Activated CD4-positive, alpha-beta T cell treated with anti-CD3 and anti-CD28 coated beads, Interleukin-2, amount 50 U/mL, for 4 hours (primary cell): Measurements from ENCODE around the gene RUFY1.
"Not testable (repeated sequence)": the region's sequence is repeated elsewhere in the genome, so short reads cannot be mapped to it uniquely, and the experiment has no call there.

ENCODE experiments used
- DNase-seq, 2 experiments: peaks; one replicate each; pipeline ENCODE4 v3.0.0-alpha.2; 2020

The RUFY1 gene

DNA sequence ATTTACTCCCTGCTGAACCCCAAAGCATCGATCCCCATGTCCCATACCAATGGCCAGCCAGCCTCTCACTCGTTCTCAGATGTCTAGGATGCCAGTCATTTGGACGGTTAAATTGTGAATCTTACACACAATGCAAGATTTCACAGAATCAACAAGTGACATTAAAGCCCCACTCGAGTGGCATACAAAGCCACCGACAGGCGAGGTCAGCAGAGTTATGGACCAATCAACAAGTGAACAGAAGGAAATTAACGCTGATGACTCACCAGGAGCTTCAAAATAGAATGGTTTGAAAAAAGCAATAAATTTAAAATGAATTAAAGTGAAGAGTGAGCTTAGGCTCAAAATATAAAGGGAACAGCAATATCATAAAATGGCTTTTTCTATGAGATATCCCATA lies 8.2 kb upstream of the RUFY1 start:
- DNase-seq, result no peak

DNA sequence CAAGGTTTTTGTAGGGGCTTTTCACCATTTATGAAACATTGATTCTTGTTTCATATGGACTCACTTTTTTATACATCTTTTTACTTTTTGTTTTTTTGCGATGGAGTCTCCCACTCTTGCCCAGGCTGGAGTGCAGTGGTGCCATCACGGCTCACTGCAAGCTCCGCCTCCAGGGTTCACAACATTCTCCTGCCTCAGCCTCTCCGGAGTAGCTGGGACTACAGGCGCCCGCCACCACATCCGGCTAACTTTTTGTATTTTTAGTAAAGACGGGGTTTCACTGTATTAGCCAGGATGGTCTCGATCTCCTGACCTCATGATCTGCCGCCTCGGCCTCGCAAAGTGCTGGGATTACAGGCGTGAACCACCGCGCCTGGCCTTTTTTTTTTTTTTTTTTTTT lies 7.1 kb upstream of the RUFY1 start:
- not testable (repeated sequence) for DNase-seq

DNA sequence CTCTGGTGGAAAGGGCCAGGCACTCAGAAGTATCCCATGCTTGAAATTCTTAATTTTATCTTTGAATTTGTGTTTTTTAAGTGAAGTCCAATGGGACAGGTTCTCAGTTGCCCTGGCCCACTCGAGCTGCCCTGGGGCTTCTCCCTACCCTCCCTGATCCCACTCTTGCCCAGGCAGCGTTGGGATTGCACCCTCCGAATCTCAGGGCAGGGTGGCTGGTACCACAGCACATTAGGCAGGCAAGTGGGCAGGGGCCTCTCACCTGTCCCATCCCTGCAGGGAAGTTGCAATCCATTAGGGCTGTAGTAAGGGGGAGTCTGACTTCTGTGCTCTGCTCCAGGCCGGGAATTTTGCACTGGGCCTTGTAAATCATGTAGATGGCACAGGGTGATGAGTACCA lies 2.7 kb downstream of the RUFY1 start:
- DNase-seq, result no peak

DNA sequence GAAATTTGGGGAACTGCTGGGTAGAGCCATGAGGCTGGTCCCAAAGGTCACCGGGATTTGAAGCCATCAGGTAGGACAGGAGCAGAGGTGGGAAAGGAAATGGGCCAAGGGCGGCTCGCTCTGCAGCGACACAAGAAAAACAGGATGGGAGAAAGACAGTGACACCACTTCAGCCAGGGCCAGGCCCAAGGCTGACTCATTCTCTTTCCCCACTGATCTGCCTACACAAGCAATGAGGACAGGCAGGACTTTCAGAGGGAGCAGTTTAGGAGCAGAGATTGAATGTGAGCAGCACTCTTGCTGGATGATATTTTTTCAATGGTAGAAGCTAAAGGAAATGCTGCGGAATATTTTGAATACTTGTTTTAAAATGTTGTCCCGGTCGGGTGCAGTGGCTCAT lies 3.5 kb downstream of the RUFY1 start:
- no peak for DNase-seq

DNA sequence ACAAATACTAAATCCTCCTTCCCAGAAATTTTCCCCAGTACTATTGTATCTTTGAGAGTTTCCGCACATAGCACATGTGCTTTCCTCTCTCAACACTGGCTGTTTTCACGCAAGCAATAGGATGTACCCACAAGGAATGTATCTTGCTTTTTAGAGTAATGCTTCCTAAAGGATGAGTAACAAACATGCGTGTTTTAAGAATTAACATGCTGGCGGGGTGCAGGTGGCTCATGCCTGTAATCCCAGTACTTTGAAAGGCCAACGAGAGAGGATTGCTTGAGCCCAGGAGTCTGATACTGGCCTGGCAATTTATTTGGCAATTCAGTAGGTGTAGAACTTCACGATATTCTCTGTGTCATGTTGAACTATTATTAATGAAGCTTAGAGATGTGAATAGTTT lies 4.6 kb downstream of the RUFY1 start:
- no peak for DNase-seq

DNA sequence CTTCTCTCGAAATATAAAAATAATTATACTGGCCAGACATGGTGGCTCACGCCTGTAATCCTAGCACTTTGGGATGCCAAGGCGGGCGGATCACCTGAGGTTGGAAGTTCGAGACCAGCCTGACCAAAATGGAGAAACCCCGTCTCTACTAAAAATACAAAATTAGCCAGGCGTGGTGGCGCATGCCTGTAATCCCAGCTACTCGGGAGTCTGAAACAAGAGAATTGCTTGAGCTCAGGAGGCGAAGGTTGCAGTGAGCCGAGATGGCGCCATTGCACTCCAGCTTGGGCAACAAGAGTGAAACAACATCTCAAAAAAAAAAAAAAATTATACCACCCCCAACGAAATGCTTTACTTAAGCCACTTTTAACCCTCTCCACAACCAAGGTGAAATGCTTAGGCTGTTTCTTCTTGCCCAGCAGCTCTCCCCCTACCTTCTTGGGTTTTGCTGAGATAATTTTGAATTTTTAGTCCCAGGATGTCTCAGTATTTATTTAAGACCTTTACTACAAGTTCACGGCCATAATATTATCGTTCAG lies 8.0 kb downstream of the RUFY1 start:
- not testable (repeated sequence) for DNase-seq

DNA sequence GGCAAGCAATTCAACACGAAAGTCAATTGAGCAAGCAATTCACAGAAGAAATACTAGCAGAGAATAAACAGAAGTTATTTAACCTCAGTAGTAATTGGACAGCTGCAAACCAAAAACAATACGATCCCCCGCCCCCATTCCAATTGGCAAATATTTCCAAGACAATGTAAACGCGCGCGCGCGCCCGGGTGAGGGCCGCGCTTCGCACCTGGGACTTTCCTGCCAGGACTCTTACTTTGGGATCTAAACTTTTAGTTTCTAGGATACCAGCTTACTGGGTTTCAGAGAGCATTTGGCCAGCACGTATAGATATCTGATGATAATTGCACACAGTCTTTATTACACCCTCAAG lies 8.6 kb downstream of the RUFY1 start:
- no peak for DNase-seq

DNA sequence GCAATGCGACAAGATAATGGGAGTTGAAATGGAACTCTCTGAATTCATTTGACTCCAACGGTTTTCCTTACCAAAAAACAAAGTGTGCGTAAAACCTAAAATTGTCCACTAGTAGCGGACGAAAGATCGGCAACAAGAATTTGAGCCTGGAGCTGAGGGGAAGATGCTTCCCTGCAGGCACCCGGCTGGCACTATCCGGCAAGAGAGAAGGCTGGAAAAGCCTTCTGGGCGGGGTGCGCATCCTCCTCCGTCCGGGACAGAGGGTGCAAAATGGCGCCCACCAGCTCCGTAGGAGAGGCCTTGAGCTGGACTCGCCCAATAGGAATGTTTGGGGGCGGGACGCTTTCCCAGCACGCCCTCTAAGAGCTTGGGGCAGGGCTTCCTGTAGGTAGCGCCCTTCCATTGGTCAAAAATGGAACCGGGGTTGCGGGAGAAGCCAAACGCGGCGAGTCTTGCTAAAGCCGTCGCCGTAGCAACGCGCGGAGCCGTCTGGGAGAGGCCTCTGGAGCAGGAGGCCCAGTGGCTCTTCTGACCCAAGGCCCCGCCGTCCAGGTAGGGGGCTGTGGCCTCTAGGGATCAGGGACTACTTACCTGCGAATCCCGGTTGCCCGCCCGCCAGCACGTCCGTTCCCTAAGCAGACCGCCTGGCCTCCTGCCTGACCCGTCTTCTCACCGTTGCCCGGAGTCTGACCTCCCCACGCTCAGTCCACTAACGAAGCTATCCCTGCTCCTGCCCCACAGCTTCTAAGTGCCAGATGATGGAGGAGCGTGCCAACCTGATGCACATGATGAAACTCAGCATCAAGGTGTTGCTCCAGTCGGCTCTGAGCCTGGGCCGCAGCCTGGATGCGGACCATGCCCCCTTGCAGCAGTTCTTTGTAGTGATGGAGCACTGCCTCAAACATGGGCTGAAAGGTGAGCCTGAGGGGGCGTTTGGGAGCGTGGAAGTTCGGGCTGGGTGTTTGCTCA lies 9.2 kb downstream of the RUFY1 start:
- DNase-seq, result peak; percentile 79 to 82

DNA sequence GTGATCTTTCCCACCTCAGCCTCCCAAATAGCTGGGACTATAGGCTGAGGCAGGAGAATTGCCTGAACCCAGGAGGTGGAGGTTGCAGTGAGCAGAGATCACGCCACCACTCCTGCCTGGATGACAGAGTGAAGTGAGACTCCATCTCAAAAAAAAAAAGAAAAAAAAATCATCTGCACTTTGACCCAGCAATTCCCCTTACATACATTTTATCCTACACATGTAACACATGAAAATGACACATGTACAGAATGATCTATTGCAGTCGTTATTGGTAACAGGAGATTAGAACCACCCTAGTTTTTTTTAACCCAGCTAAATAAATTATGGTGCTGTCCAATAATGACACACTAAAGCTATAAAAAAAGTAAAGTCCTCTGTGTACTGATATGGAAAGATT lies 14.2 kb downstream of the RUFY1 start:
- no peak for DNase-seq

DNA sequence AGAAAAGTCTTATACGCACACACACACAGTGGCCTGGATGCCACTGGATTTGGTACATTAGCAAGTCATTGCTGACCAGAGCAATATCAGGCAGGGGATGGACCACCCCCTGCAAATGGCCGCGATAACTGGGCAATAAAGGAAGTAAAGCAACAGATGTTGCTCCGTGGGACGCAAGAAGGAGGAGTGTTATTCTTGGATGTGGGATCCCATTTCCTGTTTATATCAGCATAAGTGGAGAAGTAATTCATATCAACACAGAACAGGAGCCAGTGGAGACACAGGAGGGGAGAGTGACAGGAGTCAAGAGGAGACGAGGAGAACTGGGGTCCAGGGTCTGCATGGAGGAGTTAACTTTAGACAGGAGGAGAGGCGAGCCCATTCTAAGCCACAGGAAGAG lies 18.4 kb downstream of the RUFY1 start:
- no peak for DNase-seq

DNA sequence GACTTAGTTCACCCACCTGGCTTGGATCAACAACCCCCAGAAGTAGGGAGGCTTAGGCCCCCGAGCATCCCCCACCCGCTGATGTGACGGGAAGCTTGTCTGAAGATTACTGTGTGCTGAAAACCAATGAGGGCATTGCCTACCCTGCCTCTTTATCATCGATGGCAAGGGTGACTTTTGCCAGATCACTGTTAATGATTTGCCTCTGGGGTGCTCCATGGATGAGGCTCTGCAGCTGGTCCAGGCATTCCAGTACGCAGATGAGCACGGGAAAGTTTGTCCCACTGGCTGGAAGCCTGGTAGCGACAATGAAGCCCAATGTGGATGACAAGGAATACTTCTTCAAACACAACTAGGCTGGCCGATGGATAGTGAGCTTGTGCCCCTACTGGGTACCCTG lies 22.0 kb downstream of the RUFY1 start:
- no peak for DNase-seq

DNA sequence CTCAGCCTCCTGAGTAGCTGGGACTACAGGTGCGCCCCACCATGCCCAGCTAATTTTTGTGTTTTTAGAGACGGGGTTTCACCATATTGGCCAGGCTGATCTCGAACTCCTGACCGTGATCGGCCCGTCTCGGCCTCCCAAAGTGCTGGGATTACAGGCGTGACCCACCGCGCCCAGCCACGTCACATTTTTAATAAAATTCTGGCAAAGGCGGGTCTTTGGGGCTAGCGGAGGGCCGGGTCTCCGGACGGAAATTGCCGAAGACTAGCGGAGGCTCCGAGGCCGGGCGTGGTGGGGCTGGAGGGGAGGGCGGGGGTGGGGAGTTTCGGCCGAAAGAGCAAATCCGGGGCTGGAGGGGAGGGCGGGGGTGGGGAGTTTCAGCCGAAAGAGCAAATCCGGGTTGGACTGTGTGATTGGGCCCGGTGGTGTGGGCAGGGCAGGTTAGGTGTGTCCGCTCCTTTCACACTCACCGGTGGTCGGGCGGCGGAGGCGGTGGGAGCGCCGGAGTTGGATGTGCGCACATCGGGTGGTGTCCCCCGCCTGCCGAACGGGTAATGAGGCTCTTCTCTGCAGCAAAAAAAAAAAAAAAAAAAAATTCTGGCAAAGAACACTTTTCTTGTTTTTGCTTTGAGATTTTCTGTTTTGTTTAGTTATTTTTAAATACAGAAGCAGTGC lies 27.1 kb downstream of the RUFY1 start:
- no peak for DNase-seq

DNA sequence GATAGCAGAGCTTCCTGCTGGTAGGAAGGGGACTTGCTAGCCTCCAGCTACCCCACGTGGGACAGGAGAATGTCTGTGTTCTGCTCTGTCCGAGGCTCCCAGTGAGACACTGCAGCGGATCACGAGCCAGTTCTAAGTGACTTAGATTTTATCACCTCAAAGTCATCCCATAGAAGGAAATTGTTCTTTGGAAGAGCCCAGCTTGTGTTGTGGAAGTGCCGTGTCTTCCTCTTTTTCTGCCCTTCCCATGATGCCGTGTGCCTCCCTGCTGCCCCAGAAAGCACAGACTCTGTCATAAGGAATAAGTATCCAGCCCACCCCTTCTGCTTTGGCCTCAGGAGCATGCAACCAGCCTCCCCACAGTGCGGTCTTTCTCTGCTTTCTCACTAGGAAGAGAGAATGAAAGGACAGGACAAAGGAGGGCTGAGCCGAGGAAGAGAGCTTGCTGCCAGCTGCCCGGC lies 35.6 kb downstream of the RUFY1 start:
- no peak for DNase-seq

DNA sequence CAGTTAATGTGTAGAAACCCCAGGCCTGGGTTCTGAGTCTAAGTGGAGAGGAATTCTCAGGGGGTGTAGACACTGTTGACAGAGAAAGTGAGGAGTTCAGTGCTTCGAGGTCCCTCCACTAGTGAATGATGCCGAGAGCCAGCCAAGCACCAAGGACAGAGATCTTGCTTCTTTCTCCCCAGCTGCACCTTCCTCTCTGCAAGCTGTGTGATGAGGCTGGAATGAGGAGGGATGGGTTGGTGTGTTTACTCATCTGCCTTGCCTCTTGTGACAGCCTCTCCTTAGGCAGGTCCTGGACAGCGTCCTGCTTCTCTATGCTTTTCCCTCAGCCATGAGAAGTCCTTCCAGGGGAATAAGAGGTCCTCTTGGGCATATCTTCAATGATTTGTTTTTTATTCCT lies 37.8 kb downstream of the RUFY1 start:
- DNase-seq, result no peak

DNA sequence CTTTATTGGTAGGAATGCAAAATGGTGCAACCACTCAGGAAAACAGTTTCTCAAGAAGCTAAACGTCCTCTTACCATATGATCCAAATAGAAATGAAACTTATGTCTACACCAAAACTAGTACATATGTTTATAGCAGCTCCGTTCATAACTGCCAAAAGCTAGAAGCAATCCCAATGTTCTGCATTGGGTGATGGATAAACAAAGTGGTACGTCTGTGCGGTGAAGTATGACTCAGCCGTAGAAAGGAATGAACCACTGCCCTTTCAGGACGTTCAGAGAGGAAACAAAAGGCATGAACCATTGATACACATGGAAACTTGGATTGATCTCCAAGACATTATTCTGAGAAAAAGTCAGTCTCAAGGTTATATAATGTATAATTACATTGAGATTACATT lies 45.6 kb downstream of the RUFY1 start:
- DNase-seq, result no peak

DNA sequence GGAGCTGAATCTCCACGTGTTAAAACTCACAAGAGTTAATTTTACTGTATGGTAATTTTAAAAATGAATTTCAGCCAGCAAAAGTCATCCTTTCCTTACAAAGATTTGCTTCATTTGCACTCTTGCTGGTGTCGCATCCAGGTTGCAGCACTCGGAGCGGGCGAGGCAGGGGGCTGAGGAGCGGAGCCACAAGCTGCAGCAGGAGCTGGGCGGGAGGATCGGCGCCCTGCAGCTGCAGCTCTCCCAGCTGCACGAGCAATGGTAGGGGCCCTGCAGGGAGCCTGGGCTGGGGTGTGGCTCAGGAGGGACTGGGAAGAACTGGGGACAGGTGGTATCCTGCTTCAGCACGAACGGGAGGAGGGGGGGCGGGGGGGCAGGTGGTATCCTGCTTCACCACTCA lies 46.1 kb downstream of the RUFY1 start:
- no peak for DNase-seq

DNA sequence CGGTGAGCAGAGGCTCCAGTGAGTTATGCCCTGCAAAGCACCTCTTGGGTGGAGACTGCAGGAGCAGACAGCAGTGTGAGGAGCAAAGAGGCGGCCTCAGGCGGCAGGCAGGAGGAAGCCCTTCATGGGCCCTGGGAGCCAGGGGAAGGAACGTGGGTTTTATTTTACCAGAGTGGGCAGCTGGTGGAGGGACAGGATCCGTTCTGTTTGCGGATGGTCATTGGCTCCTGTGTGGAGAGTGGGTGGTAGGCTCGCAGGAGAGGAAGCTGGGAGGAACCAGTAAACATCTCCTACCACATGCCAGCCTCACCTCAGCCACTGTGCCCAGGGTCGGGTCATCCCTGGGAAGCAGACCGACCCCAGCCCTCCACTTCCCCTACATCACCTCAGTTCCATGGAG lies 48.7 kb downstream of the RUFY1 start:
- no peak for DNase-seq

DNA sequence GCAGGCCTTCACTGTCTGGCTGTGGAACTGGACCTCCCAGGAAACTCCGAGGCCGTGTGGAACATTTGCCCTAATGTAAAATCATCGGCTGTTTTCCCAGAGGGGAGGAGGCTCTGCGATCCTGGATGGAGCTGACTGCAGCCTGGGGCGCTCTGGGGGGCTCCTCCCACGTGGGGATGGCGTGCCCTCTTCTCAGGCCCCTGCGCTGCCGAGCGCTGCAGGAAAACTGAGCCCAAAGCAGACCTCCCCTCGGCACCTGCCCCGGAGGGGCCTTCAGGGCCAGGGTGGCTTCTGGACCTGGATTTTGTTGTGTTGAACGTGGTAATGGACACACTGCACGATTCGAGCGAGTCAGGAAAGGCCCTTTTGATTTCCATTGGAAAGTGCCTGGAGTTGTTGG lies 49.2 kb downstream of the RUFY1 start:
- DNase-seq, result no peak

DNA sequence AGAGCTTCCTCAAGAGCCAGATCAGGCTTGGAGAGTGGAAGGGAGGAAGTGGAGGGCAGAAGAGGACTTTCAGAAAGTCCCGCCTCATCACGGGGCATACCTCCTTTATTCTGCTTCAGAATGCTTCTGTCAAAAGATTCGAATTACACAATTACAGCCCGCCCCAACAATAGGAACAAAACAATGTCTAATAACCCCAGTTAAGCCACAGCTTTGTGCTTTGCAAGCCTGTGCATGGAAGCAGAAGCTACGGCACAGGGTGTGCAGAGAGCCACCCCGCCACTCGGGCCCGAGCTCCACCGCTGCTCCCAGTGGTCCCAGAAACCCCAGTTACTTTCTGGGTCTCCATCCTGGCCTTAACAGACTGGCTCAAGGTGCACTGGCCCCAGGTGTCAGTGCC lies 49.6 kb downstream of the RUFY1 start:
- DNase-seq, result no peak

DNA sequence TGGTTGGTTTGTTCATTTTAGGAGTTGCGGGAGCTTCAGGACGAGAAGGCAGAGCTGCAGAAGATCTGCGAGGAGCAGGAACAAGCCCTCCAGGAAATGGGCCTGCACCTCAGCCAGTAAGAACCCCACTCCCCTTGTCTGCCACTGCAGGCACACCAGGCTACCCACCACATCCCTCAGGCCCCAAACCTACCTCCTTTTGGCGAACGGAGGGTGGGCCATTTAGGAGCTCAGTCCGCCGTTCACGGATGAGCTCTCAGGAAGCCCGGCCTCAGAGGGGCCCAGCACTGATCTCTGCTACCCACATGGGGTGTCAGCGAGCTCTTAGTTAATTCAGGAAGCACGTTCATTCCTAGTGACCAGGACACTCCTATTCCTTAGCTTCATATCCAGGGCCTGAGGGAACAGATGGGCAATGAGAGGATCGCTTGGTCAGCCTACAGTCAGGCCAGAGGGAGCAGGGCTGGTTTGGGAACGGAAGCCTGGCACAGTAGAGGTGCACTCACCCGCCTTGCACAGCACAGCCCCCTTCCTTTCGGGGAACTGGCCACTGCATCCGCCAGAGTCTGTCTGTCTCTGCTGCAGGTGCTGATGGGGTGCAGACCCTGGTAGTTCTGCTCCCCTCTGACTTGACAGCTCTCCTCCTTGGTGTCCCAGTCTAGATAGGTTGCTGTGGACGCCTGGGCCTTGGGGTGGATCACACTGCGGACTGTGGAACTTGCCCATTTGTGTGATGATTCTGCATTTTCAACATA lies 51.7 kb downstream of the RUFY1 start:
- no peak for DNase-seq

DNA sequence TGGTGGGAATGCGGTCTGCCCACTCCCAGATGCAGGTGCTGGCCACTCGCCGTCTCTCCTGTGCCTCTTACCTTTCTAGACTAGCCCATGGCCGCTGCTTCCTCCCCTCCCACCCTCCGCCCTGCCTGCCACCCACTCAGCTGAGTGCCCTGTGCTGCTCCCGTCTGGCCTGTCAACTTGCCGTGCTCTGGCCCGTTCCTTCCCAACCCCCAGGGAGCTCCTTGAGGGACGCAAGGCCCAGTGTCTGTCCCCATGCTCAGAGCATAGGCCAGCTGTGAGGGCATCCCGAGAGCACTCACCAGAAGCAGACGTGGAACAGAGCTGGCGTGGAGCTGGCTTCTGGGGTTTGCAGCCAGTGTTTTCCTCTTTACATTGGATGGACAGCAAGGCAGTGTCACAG lies 53.0 kb downstream of the RUFY1 start:
- DNase-seq, result no peak

DNA sequence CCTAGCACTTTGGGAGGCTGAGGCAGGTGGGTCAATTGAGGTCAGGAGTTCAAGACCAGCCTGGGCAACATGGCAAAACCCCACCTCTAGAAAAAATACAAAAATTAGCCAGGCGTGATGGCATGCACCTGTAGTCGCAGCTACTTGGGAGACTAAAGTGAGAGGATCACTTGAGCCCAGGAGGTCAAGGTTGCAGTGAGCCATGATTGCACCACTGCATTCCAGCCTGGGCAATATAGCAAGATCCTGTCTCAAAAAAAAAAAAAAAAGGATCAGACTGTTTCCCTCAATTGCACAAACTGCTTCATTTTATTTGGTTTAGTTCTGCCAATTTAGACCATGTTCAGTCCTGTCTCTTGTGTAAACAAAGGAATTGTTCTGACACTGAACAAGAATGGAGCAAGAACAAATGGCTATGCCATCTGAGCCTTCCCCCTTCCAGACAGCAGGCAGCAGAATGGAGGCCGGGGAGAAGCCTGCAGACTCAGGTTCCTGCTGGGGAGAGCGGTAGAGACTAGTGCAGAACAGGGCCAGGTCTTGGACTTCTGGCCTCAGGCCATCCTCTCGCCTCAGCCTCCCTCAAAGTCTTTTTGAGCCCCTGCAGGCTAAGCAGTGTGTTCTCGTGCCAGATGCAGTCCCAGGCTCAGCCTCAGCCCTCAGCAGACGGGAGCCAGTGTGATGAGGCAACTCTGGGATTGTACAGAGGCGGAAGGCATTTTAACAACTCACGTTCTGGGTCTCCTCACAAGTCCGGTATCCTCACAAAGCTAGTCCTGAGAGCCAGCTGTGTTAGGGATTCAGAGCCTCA lies 54.9 kb downstream of the RUFY1 start:
- no peak for DNase-seq
